WTC11 (cell line): ENCODE data around the gene INHBC. TPM values are rescaled to one million over a fixed set of nuclear protein-coding genes. Genes with fewer than 3 reads are reported as not detected.
A peak's percentile ranks its signal among the peaks of the same experiment; 100 is the strongest.

Experiments used
- ATAC-seq: fragments of 200-7000 bp; cut with Tn5 transposase; 2 replicates; pipeline ENCODE4 v1.10.0; 2021; ENCODE audit warnings: mild to moderate bottlenecking, moderate library complexity
- CTCF ChIA-PET: fragments of 300-600 bp; sonication (Branson Sonifier 250); formaldehyde crosslinking; loops from one replicate; lab custom pipeline; 2021; ENCODE audit warnings: antibody characterized with exemption; lab: Charles Lee
- POLR2A ChIA-PET: fragments of 350-600 bp; sonication (Branson Sonifier 250); formaldehyde crosslinking; loops from one replicate; lab custom pipeline; 2021; ENCODE audit warnings: antibody characterized with exemption; lab: Charles Lee
- DNase-seq: peaks from one replicate; pipeline ENCODE4 v3.0.0; 2021; ENCODE audit warnings: low spot score
- H3K27ac Mint-ChIP-seq: 2 replicates; pipeline ENCODE4 v1.8.0; 2021; ENCODE audit warnings: mixed read lengths
- H3K27me3 Mint-ChIP-seq: 2 replicates; pipeline ENCODE4 v1.8.0; 2021; ENCODE audit warnings: low read depth, mild to moderate bottlenecking, moderate library complexity, mixed read lengths
- H3K36me3 Mint-ChIP-seq: 2 replicates; pipeline ENCODE4 v1.8.0; 2021; ENCODE audit warnings: mixed read lengths
- H3K4me1 Mint-ChIP-seq: 2 replicates; pipeline ENCODE4 v1.8.0; 2022; ENCODE audit warnings: mixed read lengths
- H3K4me3 Mint-ChIP-seq: 2 replicates; pipeline ENCODE4 v1.8.0; 2021; ENCODE audit warnings: mild to moderate bottlenecking, moderate library complexity, mixed read lengths
- H3K9me3 Mint-ChIP-seq: 2 replicates; pipeline ENCODE4 v1.8.0; 2021; ENCODE audit warnings: mixed read lengths
- JUN ChIP-seq: sonication (generic); formaldehyde crosslinking; IDR thresholded peaks from 2 replicates; pipeline ENCODE4 v1.8.0; 2023; ENCODE audit warnings: mild to moderate bottlenecking, missing genetic modification reagents
- KAT7 ChIP-seq: sonication (generic); formaldehyde crosslinking; IDR thresholded peaks from 2 replicates; pipeline ENCODE4 v1.8.1; 2023; ENCODE audit warnings: missing genetic modification reagents, mild to moderate bottlenecking, borderline replicate concordance
- MYBL2 ChIP-seq: sonication (generic); formaldehyde crosslinking; IDR thresholded peaks from 2 replicates; pipeline ENCODE4 v1.8.1; 2023; ENCODE audit warnings: mild to moderate bottlenecking, moderate library complexity, missing genetic modification reagents
- NFE2L1 ChIP-seq: sonication (generic); formaldehyde crosslinking; IDR thresholded peaks from 2 replicates; pipeline ENCODE4 v1.8.1; 2023; ENCODE audit warnings: missing genetic modification reagents
- SP1 ChIP-seq: sonication (generic); formaldehyde crosslinking; conservative IDR thresholded peaks from 2 replicates; pipeline ENCODE4 v1.8.1; 2022; ENCODE audit warnings: missing genetic modification reagents
- ZNF317 ChIP-seq: sonication (generic); formaldehyde crosslinking; IDR thresholded peaks from 2 replicates; pipeline ENCODE4 v1.8.1; 2023; ENCODE audit warnings: low read depth, mild to moderate bottlenecking, moderate library complexity, missing genetic modification reagents, borderline replicate concordance
- total RNA-seq: library from RNA; stranded (reverse); gene quantifications from 3 replicates; pipeline ENCODE4 v1.2.3, GENCODE V29; 2021
- TF ChIP-seq, protein P1 (sequence below): sonication (generic); formaldehyde crosslinking; IDR thresholded peaks from 2 replicates; pipeline ENCODE4 v1.8.0; 2022; ENCODE audit warnings: mild to moderate bottlenecking, missing genetic modification reagents
- TF ChIP-seq, protein P2 (sequence below): fragments of 250-450 bp; sonication (Bioruptor Pico); IDR thresholded peaks from 2 replicates; pipeline ENCODE4 v1.9.0; 2021; ENCODE audit warnings: mild to moderate bottlenecking, borderline replicate concordance
- TF ChIP-seq, protein P3 (sequence below): sonication (generic); formaldehyde crosslinking; IDR thresholded peaks from 2 replicates; pipeline ENCODE4 v1.8.1; 2023; ENCODE audit warnings: mild to moderate bottlenecking, missing genetic modification reagents, borderline replicate concordance
- TF ChIP-seq, protein P4 (sequence below): sonication (generic); formaldehyde crosslinking; IDR thresholded peaks from 2 replicates; pipeline ENCODE4 v1.8.1; 2023; ENCODE audit warnings: mild to moderate bottlenecking, missing genetic modification reagents
- TF ChIP-seq, protein P5 (sequence below): sonication (generic); formaldehyde crosslinking; IDR thresholded peaks from 2 replicates; pipeline ENCODE4 v1.8.1; 2023; ENCODE audit warnings: mild to moderate bottlenecking, missing genetic modification reagents
- TF ChIP-seq, protein P6 (sequence below): sonication (generic); formaldehyde crosslinking; IDR thresholded peaks from 2 replicates; pipeline ENCODE4 v1.8.0; 2022; ENCODE audit warnings: mild to moderate bottlenecking, missing genetic modification reagents
- TF ChIP-seq, protein P7 (sequence below): sonication (generic); formaldehyde crosslinking; IDR thresholded peaks from 2 replicates; pipeline ENCODE4 v1.8.1; 2022; ENCODE audit warnings: low read depth, missing genetic modification reagents, borderline replicate concordance
- TF ChIP-seq, protein P8 (sequence below): sonication (generic); formaldehyde crosslinking; IDR thresholded peaks from 2 replicates; pipeline ENCODE4 v1.8.0; 2022; ENCODE audit warnings: mild to moderate bottlenecking, missing genetic modification reagents
- TF ChIP-seq, protein P9 (sequence below): sonication (generic); formaldehyde crosslinking; IDR thresholded peaks from 2 replicates; pipeline ENCODE4 v1.8.0; 2023; ENCODE audit warnings: missing genetic modification reagents
- TF ChIP-seq, protein P10 (sequence below): fragments of 250-450 bp; sonication (Bioruptor Pico); IDR thresholded peaks from 2 replicates; pipeline ENCODE4 v1.8.0; 2021; ENCODE audit warnings: mild to moderate bottlenecking

INHBC gene
- total RNA-seq, 1 experiment from 2014 or later = 0.20 TPM

DNA sequence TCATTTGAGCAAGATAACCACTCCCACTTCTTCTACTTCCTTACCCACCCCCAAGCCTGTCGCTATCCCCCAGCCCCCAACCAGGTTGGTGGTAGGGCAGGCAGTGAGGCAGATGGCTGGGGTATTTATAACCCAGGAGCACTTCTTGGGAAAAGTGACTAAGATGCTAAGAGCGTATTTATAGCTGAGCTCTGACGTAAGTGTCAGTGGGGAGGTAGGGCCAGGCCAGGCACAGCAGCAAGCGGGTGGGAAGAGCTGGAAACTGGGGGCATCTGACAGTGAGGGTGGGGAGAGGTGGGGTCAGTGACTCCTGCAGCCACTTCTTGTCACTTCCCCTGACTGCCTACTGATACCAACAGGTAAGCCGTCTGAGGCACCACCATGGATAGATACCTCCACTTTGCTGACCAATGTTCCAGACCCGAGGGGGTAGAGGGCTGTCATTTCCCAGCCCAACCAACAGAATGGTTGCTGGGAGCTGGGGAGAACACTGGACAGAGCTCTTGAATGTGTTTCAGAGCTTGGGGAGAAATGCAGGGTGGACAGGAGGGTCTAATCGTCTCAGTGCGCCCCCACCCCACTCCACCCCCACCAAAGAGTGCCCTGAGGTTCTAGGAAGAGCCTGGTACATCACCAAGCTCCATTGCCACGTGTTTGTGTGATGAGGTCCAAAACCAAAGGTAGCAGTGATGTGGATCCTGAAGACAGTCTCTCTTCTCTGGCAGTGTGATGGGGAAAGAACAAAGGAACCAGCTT lies 17.8 kb downstream of the INHBC start:
- TF ChIP-seq SP1 (CRISPR knock-in tag) = no peak
- TF ChIP-seq, protein P1, sequence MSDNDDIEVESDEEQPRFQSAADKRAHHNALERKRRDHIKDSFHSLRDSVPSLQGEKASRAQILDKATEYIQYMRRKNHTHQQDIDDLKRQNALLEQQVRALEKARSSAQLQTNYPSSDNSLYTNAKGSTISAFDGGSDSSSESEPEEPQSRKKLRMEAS (CRISPR knock-in tag) = no peak
- TF ChIP-seq, protein P2, sequence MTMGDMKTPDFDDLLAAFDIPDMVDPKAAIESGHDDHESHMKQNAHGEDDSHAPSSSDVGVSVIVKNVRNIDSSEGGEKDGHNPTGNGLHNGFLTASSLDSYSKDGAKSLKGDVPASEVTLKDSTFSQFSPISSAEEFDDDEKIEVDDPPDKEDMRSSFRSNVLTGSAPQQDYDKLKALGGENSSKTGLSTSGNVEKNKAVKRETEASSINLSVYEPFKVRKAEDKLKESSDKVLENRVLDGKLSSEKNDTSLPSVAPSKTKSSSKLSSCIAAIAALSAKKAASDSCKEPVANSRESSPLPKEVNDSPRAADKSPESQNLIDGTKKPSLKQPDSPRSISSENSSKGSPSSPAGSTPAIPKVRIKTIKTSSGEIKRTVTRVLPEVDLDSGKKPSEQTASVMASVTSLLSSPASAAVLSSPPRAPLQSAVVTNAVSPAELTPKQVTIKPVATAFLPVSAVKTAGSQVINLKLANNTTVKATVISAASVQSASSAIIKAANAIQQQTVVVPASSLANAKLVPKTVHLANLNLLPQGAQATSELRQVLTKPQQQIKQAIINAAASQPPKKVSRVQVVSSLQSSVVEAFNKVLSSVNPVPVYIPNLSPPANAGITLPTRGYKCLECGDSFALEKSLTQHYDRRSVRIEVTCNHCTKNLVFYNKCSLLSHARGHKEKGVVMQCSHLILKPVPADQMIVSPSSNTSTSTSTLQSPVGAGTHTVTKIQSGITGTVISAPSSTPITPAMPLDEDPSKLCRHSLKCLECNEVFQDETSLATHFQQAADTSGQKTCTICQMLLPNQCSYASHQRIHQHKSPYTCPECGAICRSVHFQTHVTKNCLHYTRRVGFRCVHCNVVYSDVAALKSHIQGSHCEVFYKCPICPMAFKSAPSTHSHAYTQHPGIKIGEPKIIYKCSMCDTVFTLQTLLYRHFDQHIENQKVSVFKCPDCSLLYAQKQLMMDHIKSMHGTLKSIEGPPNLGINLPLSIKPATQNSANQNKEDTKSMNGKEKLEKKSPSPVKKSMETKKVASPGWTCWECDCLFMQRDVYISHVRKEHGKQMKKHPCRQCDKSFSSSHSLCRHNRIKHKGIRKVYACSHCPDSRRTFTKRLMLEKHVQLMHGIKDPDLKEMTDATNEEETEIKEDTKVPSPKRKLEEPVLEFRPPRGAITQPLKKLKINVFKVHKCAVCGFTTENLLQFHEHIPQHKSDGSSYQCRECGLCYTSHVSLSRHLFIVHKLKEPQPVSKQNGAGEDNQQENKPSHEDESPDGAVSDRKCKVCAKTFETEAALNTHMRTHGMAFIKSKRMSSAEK (CRISPR knock-in tag) = no peak
- no peak for TF ChIP-seq NFE2L1 (CRISPR knock-in tag)
- TF ChIP-seq, protein P3, sequence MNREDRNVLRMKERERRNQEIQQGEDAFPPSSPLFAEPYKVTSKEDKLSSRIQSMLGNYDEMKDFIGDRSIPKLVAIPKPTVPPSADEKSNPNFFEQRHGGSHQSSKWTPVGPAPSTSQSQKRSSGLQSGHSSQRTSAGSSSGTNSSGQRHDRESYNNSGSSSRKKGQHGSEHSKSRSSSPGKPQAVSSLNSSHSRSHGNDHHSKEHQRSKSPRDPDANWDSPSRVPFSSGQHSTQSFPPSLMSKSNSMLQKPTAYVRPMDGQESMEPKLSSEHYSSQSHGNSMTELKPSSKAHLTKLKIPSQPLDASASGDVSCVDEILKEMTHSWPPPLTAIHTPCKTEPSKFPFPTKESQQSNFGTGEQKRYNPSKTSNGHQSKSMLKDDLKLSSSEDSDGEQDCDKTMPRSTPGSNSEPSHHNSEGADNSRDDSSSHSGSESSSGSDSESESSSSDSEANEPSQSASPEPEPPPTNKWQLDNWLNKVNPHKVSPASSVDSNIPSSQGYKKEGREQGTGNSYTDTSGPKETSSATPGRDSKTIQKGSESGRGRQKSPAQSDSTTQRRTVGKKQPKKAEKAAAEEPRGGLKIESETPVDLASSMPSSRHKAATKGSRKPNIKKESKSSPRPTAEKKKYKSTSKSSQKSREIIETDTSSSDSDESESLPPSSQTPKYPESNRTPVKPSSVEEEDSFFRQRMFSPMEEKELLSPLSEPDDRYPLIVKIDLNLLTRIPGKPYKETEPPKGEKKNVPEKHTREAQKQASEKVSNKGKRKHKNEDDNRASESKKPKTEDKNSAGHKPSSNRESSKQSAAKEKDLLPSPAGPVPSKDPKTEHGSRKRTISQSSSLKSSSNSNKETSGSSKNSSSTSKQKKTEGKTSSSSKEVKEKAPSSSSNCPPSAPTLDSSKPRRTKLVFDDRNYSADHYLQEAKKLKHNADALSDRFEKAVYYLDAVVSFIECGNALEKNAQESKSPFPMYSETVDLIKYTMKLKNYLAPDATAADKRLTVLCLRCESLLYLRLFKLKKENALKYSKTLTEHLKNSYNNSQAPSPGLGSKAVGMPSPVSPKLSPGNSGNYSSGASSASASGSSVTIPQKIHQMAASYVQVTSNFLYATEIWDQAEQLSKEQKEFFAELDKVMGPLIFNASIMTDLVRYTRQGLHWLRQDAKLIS (CRISPR knock-in tag) = no peak
- TF ChIP-seq, protein P4, sequence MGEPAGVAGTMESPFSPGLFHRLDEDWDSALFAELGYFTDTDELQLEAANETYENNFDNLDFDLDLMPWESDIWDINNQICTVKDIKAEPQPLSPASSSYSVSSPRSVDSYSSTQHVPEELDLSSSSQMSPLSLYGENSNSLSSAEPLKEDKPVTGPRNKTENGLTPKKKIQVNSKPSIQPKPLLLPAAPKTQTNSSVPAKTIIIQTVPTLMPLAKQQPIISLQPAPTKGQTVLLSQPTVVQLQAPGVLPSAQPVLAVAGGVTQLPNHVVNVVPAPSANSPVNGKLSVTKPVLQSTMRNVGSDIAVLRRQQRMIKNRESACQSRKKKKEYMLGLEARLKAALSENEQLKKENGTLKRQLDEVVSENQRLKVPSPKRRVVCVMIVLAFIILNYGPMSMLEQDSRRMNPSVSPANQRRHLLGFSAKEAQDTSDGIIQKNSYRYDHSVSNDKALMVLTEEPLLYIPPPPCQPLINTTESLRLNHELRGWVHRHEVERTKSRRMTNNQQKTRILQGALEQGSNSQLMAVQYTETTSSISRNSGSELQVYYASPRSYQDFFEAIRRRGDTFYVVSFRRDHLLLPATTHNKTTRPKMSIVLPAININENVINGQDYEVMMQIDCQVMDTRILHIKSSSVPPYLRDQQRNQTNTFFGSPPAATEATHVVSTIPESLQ (CRISPR knock-in tag) = no peak
- TF ChIP-seq, protein P5, sequence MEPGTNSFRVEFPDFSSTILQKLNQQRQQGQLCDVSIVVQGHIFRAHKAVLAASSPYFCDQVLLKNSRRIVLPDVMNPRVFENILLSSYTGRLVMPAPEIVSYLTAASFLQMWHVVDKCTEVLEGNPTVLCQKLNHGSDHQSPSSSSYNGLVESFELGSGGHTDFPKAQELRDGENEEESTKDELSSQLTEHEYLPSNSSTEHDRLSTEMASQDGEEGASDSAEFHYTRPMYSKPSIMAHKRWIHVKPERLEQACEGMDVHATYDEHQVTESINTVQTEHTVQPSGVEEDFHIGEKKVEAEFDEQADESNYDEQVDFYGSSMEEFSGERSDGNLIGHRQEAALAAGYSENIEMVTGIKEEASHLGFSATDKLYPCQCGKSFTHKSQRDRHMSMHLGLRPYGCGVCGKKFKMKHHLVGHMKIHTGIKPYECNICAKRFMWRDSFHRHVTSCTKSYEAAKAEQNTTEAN (CRISPR knock-in tag) = no peak
- TF ChIP-seq, protein P6, sequence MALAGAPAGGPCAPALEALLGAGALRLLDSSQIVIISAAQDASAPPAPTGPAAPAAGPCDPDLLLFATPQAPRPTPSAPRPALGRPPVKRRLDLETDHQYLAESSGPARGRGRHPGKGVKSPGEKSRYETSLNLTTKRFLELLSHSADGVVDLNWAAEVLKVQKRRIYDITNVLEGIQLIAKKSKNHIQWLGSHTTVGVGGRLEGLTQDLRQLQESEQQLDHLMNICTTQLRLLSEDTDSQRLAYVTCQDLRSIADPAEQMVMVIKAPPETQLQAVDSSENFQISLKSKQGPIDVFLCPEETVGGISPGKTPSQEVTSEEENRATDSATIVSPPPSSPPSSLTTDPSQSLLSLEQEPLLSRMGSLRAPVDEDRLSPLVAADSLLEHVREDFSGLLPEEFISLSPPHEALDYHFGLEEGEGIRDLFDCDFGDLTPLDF (CRISPR knock-in tag) = no peak
- TF ChIP-seq, protein P7, sequence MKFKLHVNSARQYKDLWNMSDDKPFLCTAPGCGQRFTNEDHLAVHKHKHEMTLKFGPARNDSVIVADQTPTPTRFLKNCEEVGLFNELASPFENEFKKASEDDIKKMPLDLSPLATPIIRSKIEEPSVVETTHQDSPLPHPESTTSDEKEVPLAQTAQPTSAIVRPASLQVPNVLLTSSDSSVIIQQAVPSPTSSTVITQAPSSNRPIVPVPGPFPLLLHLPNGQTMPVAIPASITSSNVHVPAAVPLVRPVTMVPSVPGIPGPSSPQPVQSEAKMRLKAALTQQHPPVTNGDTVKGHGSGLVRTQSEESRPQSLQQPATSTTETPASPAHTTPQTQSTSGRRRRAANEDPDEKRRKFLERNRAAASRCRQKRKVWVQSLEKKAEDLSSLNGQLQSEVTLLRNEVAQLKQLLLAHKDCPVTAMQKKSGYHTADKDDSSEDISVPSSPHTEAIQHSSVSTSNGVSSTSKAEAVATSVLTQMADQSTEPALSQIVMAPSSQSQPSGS (CRISPR knock-in tag) = no peak
- TF ChIP-seq ZNF317 (CRISPR knock-in tag) = no peak
- TF ChIP-seq JUN (CRISPR knock-in tag) = no peak
- TF ChIP-seq KAT7 (CRISPR knock-in tag) = no peak
- TF ChIP-seq, protein P8, sequence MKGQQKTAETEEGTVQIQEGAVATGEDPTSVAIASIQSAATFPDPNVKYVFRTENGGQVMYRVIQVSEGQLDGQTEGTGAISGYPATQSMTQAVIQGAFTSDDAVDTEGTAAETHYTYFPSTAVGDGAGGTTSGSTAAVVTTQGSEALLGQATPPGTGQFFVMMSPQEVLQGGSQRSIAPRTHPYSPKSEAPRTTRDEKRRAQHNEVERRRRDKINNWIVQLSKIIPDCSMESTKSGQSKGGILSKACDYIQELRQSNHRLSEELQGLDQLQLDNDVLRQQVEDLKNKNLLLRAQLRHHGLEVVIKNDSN (CRISPR knock-in tag) = no peak
- no peak for TF ChIP-seq MYBL2 (CRISPR knock-in tag)
- TF ChIP-seq, protein P9, sequence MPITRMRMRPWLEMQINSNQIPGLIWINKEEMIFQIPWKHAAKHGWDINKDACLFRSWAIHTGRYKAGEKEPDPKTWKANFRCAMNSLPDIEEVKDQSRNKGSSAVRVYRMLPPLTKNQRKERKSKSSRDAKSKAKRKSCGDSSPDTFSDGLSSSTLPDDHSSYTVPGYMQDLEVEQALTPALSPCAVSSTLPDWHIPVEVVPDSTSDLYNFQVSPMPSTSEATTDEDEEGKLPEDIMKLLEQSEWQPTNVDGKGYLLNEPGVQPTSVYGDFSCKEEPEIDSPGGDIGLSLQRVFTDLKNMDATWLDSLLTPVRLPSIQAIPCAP (CRISPR knock-in tag) = no peak
- TF ChIP-seq, protein P10, sequence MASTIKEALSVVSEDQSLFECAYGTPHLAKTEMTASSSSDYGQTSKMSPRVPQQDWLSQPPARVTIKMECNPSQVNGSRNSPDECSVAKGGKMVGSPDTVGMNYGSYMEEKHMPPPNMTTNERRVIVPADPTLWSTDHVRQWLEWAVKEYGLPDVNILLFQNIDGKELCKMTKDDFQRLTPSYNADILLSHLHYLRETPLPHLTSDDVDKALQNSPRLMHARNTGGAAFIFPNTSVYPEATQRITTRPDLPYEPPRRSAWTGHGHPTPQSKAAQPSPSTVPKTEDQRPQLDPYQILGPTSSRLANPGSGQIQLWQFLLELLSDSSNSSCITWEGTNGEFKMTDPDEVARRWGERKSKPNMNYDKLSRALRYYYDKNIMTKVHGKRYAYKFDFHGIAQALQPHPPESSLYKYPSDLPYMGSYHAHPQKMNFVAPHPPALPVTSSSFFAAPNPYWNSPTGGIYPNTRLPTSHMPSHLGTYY = no peak
- TF ChIP-seq, all 79 proteins: peak for 0
- Mint-ChIP-seq H3K36me3 (no peaks in the 10 kb centered on the region), H3K9me3 (peaks cover 3% of the 10 kb centered on the region), H3K4me3 (no peak overlapping the region), H3K4me1 (peaks cover 38% of the 10 kb centered on the region), H3K27me3 (no peaks in the 10 kb centered on the region), H3K27ac (peak overlapping the region; percentile 70; the same call in 1 of the 2 replicates)
- ChIA-PET POLR2A (interaction anchor here (0.5 to 1.7 kb wide), 8 partner anchors 22 to 293 kb away, joined by 3 to 11 read pairs (median 3); partner anchors contain the start of gene TSPAN31), CTCF (interaction anchor here (0.5 to 9.4 kb wide), 66 partner anchors 8 to 324 kb away, joined by 3 to 245 read pairs (median 6); partner anchors contain the start of genes INHBC, LRP1 and STAC3)
- ATAC-seq (no peak), DNase-seq (no peak)
